CD14-positive monocyte (primary cell): Measurements from ENCODE around the gene POC1A. TPM values are rescaled to one million over a fixed set of nuclear protein-coding genes. Genes with fewer than 3 reads are reported as not detected.

Experiments used
- DNase-seq, 3 donors: peaks; one replicate each; pipeline ENCODE4 v3.0.0-alpha.2; 2011 to 2022
- H2AFZ ChIP-seq: 2 replicates; pipeline ENCODE4 v1.6.0; 2012; ENCODE audit warnings: mild to moderate bottlenecking, low read depth, low read length, inconsistent platforms; ENCODE audit not compliant: insufficient read depth, poor library complexity, severe bottlenecking
- H3K27ac ChIP-seq, 2 donors: 1 replicate in 1 of 2; 2 replicates in 1 of 2; pipeline ENCODE4 v1.5.1; 2012 to 2013; ENCODE audit warnings: low read length in 2 of 2, control low read depth in 1 of 2, inconsistent platforms in 1 of 2, low read depth in 1 of 2, mild to moderate bottlenecking in 1 of 2
- H3K27me3 ChIP-seq, 2 donors: one replicate each; pipeline versions ENCODE4 v1.6.0 to v1.6.1; 2011 to 2013; ENCODE audit warnings: low read length in 2 of 2; ENCODE audit not compliant: control insufficient read depth in 2 of 2, insufficient read depth in 2 of 2
- H3K36me3 ChIP-seq, 2 donors: replicated peaks in 1 of 2; 1 replicate in 1 of 2; 2 replicates in 1 of 2; pipeline versions ENCODE4 v1.5.1 to v1.6.1; 2012 to 2013; ENCODE audit warnings: low read length in 2 of 2, control low read depth in 1 of 2, inconsistent platforms in 1 of 2, mild to moderate bottlenecking in 1 of 2; ENCODE audit not compliant: insufficient read depth in 2 of 2, control insufficient read depth in 1 of 2
- H3K4me1 ChIP-seq, 2 donors: 1 replicate in 1 of 2; 2 replicates in 1 of 2; pipeline versions ENCODE4 v1.5.1 to v1.6.1; 2012 to 2013; ENCODE audit warnings: low read length in 2 of 2, control low read depth in 1 of 2, inconsistent platforms in 1 of 2, mild to moderate bottlenecking in 1 of 2, moderate library complexity in 1 of 2; ENCODE audit not compliant: insufficient read depth in 2 of 2, control insufficient read depth in 1 of 2
- H3K4me2 ChIP-seq: replicated peaks from 2 replicates; pipeline ENCODE3; 2012; ENCODE audit warnings: low read length, moderate library complexity, mild to moderate bottlenecking; ENCODE audit not compliant: poor library complexity, severe bottlenecking; ENCODE audit errors: extremely low read depth
- H3K4me3 ChIP-seq, 3 experiments: fragments of 200-600 bp in 1 of 3; sonication (generic) in 1 of 3; replicated peaks in 1 of 3; 1 replicate in 2 of 3; 2 replicates in 1 of 3; pipeline ENCODE4 v1.5.1; 2011 to 2013; ENCODE audit warnings: low read length in 3 of 3, mild to moderate bottlenecking in 3 of 3, control low read depth in 2 of 3, low read depth in 2 of 3, inconsistent platforms in 1 of 3, moderate library complexity in 1 of 3
- H3K79me2 ChIP-seq: 2 replicates; pipeline ENCODE4 v1.6.0; 2012; ENCODE audit warnings: mild to moderate bottlenecking, control low read depth, inconsistent platforms, low read length, moderate library complexity; ENCODE audit not compliant: insufficient read depth
- H3K9ac ChIP-seq: 2 replicates; pipeline ENCODE4 v1.6.0; 2017; ENCODE audit warnings: low read length, mild to moderate bottlenecking; ENCODE audit not compliant: insufficient read depth, poor library complexity, severe bottlenecking
- H3K9me3 ChIP-seq, 2 donors: replicated peaks in 1 of 2; 1 replicate in 1 of 2; 2 replicates in 1 of 2; pipeline versions ENCODE4 v1.5.1 to v1.6.1; 2012 to 2013; ENCODE audit warnings: low read length in 2 of 2, control low read depth in 1 of 2; ENCODE audit not compliant: control insufficient read depth in 1 of 2, insufficient read depth in 1 of 2
- H4K20me1 ChIP-seq: 2 replicates; pipeline ENCODE4 v1.6.0; 2012; ENCODE audit warnings: mild to moderate bottlenecking, low read length, control low read depth, moderate library complexity; ENCODE audit not compliant: insufficient read depth
- H3K27ac Mint-ChIP-seq, 7 donors: one replicate each; pipeline ENCODE4 v1.8.0; 2020; ENCODE audit warnings: mild to moderate bottlenecking in 7 of 7, mixed read lengths in 7 of 7, moderate library complexity in 6 of 7, inconsistent platforms in 2 of 7
- H3K27me3 Mint-ChIP-seq, 3 donors: one replicate each; pipeline ENCODE4 v1.8.0; 2021 to 2022; ENCODE audit warnings: low read depth in 3 of 3, mild to moderate bottlenecking in 3 of 3, mixed read lengths in 3 of 3, moderate library complexity in 3 of 3, inconsistent platforms in 1 of 3
- H3K36me3 Mint-ChIP-seq, 2 donors: one replicate each; pipeline ENCODE4 v1.8.0; 2020; ENCODE audit warnings: mixed read lengths in 2 of 2, inconsistent platforms in 1 of 2, mild to moderate bottlenecking in 1 of 2
- H3K4me1 Mint-ChIP-seq: one replicate; pipeline ENCODE4 v1.8.0; 2020; ENCODE audit warnings: mild to moderate bottlenecking, mixed read lengths
- H3K4me3 Mint-ChIP-seq, 2 donors: one replicate each; pipeline ENCODE4 v1.8.0; 2020; ENCODE audit warnings: mild to moderate bottlenecking in 2 of 2, mixed read lengths in 2 of 2, moderate library complexity in 1 of 2
- H3K9me3 Mint-ChIP-seq, 7 donors: one replicate each; pipeline ENCODE4 v1.8.0; 2020 to 2022; ENCODE audit warnings: mixed read lengths in 7 of 7, mild to moderate bottlenecking in 6 of 7, moderate library complexity in 6 of 7, inconsistent platforms in 2 of 7
- CTCF ChIP-seq: fragments of 200-600 bp; IDR thresholded peaks from one replicate; pipeline ENCODE4 v1.8.0; 2022; ENCODE audit warnings: antibody characterized with exemption, mild to moderate bottlenecking
- WGBS: methylation state at CpG from one replicate; pipeline ENCODE4 v1.1.5; 2013; ENCODE audit warnings: missing lambda C conversion rate; ENCODE audit not compliant: insufficient coverage; 5-methylcytosine and 5-hydroxymethylcytosine counted together
- intact Hi-C, 2 donors: fragments of 100-400 bp; cut with micrococcal nuclease; formaldehyde crosslinking; loops; one replicate each; pipeline versions ENCODE4 v1.15.0 to v1.15.1; 2023
- polyA plus RNA-seq, 3 donors: library from polyadenylated mRNA; depleted of rRNA in 1 of 3; unstranded in 2 of 3; stranded (reverse) in 1 of 3; fragments of 300-500 nt in 2 of 3; fragments of >200 nt in 1 of 3; fragmentation: Illumina TruSeq in 2 of 3; gene quantifications; 1 replicate in 2 of 3; 2 replicates in 1 of 3; pipeline ENCODE4 v1.2.3, GENCODE V29; 2012 to 2021

POC1A gene
- polyA plus RNA-seq, 3 donors = 1.2 to 2.0 (median 1.5) TPM

GRCh38 chr3:52167240-52167639 is 13.0 kb upstream of the POC1A start:
- no peak overlapping the region for H3K9ac ChIP-seq
- no peaks in the 10 kb centered on the region for H3K36me3 Mint-ChIP-seq
- H3K9me3 Mint-ChIP-seq = peaks cover 0 to 1% (median 0%) of the 10 kb centered on the region in 7 donors
- no peaks in the 10 kb centered on the region for H4K20me1 ChIP-seq
- H3K4me3 ChIP-seq = no peak overlapping the region
- H3K4me1 Mint-ChIP-seq = peaks cover 12% of the 10 kb centered on the region
- no peak overlapping the region for H3K27ac Mint-ChIP-seq
- no peak overlapping the region for H3K27ac ChIP-seq
- H3K79me2 ChIP-seq = no peaks in the 10 kb centered on the region
- no peak overlapping the region for H3K4me3 Mint-ChIP-seq
- no peak overlapping the region for H2AFZ ChIP-seq
- DNase-seq = no peak
- no peak for TF ChIP-seq CTCF
- H3K27me3 Mint-ChIP-seq = peaks cover 0 to 2% (median 1%) of the 10 kb centered on the region in 3 donors
- intact Hi-C loops = loop anchor here in 1 of 2 donors (5.0 kb wide), 1 partner anchor 50 kb away; no protein-coding TSS in a partner anchor
- 91% methylated on average over 3 of the region's 9 CpGs for WGBS
- no peaks in the 10 kb centered on the region for H3K4me1 ChIP-seq
- no peaks in the 10 kb centered on the region for H3K36me3 ChIP-seq
- no peaks in the 10 kb centered on the region for H3K9me3 ChIP-seq
- no peaks in the 10 kb centered on the region for H3K27me3 ChIP-seq
- no peak overlapping the region for H3K4me2 ChIP-seq

- H4K20me1 ChIP-seq = no peaks in the 10 kb centered on the region
- 97% methylated on average over 4 of the region's 7 CpGs for WGBS
- no peak overlapping the region for H2AFZ ChIP-seq
- H3K27me3 ChIP-seq = no peaks in the 10 kb centered on the region
- no peaks in the 10 kb centered on the region for H3K4me1 ChIP-seq
- TF ChIP-seq CTCF = no peak
- DNase-seq = no peak
- Mint-ChIP-seq H3K27ac (no peak overlapping the region), H3K36me3 (no peaks in the 10 kb centered on the region), H3K27me3 (peaks cover 0 to 3% (median 1%) of the 10 kb centered on the region in 3 donors), H3K9me3 (peaks cover 0 to 1% (median 0%) of the 10 kb centered on the region in 7 donors), H3K4me3 (no peak overlapping the region), H3K4me1 (peaks cover 4% of the 10 kb centered on the region)
- no peaks in the 10 kb centered on the region for H3K9me3 ChIP-seq
- H3K4me2 ChIP-seq = no peak overlapping the region
- H3K4me3 ChIP-seq = no peak overlapping the region
- H3K9ac ChIP-seq = no peak overlapping the region
- H3K79me2 ChIP-seq = no peaks in the 10 kb centered on the region
- intact Hi-C loops = no loop called here
- no peak overlapping the region for H3K27ac ChIP-seq
- H3K36me3 ChIP-seq = no peaks in the 10 kb centered on the region
These were observed 8.1 kb upstream of the POC1A start for GRCh38 chr3:52162250-52162872.
